K562 (cell line): Measurements from ENCODE around the gene SYT17. TPM values are rescaled to one million over a fixed set of nuclear protein-coding genes. Genes with fewer than 3 reads are reported as not detected.

Source experiments
- CAMTA2 ChIP-seq: fragments of 250-450 bp; sonication (Bioruptor Pico); conservative IDR thresholded peaks from 2 replicates; pipeline ENCODE4 v1.5.1; 2022
- CBX1 ChIP-seq: sonication (generic); IDR thresholded peaks from 2 replicates; pipeline ENCODE4 v1.6.1; 2016; ENCODE audit warnings: antibody characterized with exemption, low read depth, mild to moderate bottlenecking
- CBX3 ChIP-seq, 2 experiments: IDR thresholded peaks; 1 replicate in 1 of 2; 2 replicates in 1 of 2; pipeline ENCODE4 v1.6.1; 2012; ENCODE audit warnings: inconsistent platforms in 2 of 2, low read length in 2 of 2, borderline replicate concordance in 1 of 2, control low read depth in 1 of 2
- GABPA ChIP-seq: fragments of 200-800 bp; sonication (Bioruptor generic); conservative IDR thresholded peaks from 2 replicates; pipeline ENCODE4 v1.6.1; 2016; ENCODE audit warnings: low read depth, missing genetic modification characterization, missing compliant biosample characterization
- NBN ChIP-seq: fragments of 450-650 bp; IDR thresholded peaks from 2 replicates; pipeline ENCODE4 v1.6.1; 2016; ENCODE audit warnings: low read depth, mild to moderate bottlenecking
- NCOA4 ChIP-seq: fragments of 450-650 bp; IDR thresholded peaks from 2 replicates; pipeline ENCODE4 v1.6.1; 2018; ENCODE audit warnings: mild to moderate bottlenecking; ENCODE audit not compliant: partially characterized antibody
- REST ChIP-seq, 2 experiments: fragments of 450-650 bp; formaldehyde crosslinking in 1 of 2; IDR thresholded peaks; 2 replicates each; pipeline versions ENCODE4 v1.4.0 to v1.6.1; 2014 to 2020; ENCODE audit warnings: mild to moderate bottlenecking in 2 of 2, borderline replicate concordance in 1 of 2, low read depth in 1 of 2
- SIRT6 ChIP-seq: IDR thresholded peaks from one replicate; pipeline ENCODE4 v1.6.1; 2012; ENCODE audit warnings: low read depth, mild to moderate bottlenecking, control low read depth, inconsistent platforms, low read length, moderate library complexity
- YY1 ChIP-seq, 3 experiments: IDR thresholded peaks; 2 replicates each; pipeline ENCODE4 v1.6.1; 2011; ENCODE audit warnings: low read length in 2 of 3, mild to moderate bottlenecking in 2 of 3, moderate library complexity in 2 of 3, borderline replicate concordance in 1 of 3, control low read depth in 1 of 3, low read depth in 1 of 3; ENCODE audit not compliant: insufficient read depth in 3 of 3, insufficient replicate concordance in 2 of 3, control insufficient read depth in 1 of 3, insufficient read length in 1 of 3; ENCODE audit errors: extremely low read depth in 1 of 3
- ZBTB11 ChIP-seq, 3 experiments: fragments of 200-800 bp in 1 of 3; fragments of 250-450 bp in 1 of 3; fragments of 450-650 bp in 1 of 3; sonication (Bioruptor Pico) in 1 of 3; sonication (Bioruptor generic) in 1 of 3; formaldehyde crosslinking in 1 of 3; IDR thresholded peaks; 2 replicates each; pipeline versions ENCODE4 v1.6.1 to v1.8.0; 2016 to 2022; ENCODE audit warnings: mild to moderate bottlenecking in 2 of 3, missing genetic modification characterization in 2 of 3, missing compliant biosample characterization in 1 of 3, moderate library complexity in 1 of 3
- ZZZ3 ChIP-seq: fragments of 450-650 bp; IDR thresholded peaks from 2 replicates; pipeline ENCODE4 v1.6.1; 2016; ENCODE audit warnings: antibody characterized with exemption, mild to moderate bottlenecking, moderate library complexity
- polyA plus RNA-seq, 8 experiments: library from polyadenylated mRNA; depleted of rRNA in 4 of 8; stranded (reverse) in 5 of 8; unstranded in 3 of 8; fragments of >200 nt; fragmentation: Nextera tagmentation in 2 of 8; fragmentation: Illumina TruSeq in 1 of 8; extraction: Ambion mirVana in 2 of 8; extraction: Trizol in 1 of 8; gene quantifications; 2 replicates each; pipeline versions ENCODE4 v1.2.1 to v1.2.3, GENCODE V29; 2011 to 2014; ENCODE audit warnings: inconsistent platforms in 1 of 8, missing spikeins in 1 of 8
- total RNA-seq, 7 experiments: library from RNA; depleted of rRNA in 6 of 7; stranded (reverse); fragments of >200 nt in 6 of 7; fragmentation: Illumina TruSeq in 2 of 7; extraction: Trizol in 2 of 7; gene quantifications; 2 replicates each; pipeline versions ENCODE4 v1.2.1 to v1.2.3, GENCODE V29; 2011 to 2021; ENCODE audit warnings: low replicate concordance in 1 of 7
- TF ChIP-seq, protein P1 (sequence below): sonication (generic); formaldehyde crosslinking; IDR thresholded peaks from 2 replicates; pipeline ENCODE4 v1.9.0; 2022; ENCODE audit warnings: mild to moderate bottlenecking, missing genetic modification reagents

SYT17 gene
- total and polyA plus RNA-seq, 9 of the 15 experiments (the other 6 are each of a cell fraction or from before 2014, with no cell fraction given): not detected

GRCh38 chr16:19153876-19154275 lies 14.2 kb upstream of the SYT17 start (continued):
- TF ChIP-seq YY1 (IDR thresholded peaks at IDR 0.05; ENCODE audit: borderline replicate concordance in 1 of 3, control insufficient read depth in 1 of 3, extremely low read depth in 1 of 3, insufficient read depth in 3 of 3, insufficient read length in 1 of 3, insufficient replicate concordance in 2 of 3, low read depth in 1 of 3, low read length in 2 of 3) (peak in 1 of 3 experiments; percentile 30), NBN (no peak), CAMTA2 (CRISPR knock-in tag) (no peak), CBX1 (peak; percentile 69; the same call in 1 of the 2 replicates), ZZZ3 (no peak), REST (IDR thresholded peaks at IDR 0.05; ENCODE audit: borderline replicate concordance) (peak; percentile 31; the same call in 1 of the 2 replicates), REST (CRISPR knock-in tag; IDR thresholded peaks at IDR 0.05; ENCODE audit: low read depth) (no peak), GABPA (peak; percentile 54; the same call in 1 of the 2 replicates), ZBTB11 (CRISPR knock-in tag; IDR thresholded peaks at IDR 0.05) (peak in 2 of 3 experiments; percentile 88 to 97; a peak in 5 of 6 replicates), CBX3 (IDR thresholded peaks at IDR 0.05; ENCODE audit: borderline replicate concordance in 1 of 2, low read length in 2 of 2) (peak in 1 of 2 experiments; percentile 84; a peak in 1 of 3 replicates), SIRT6 (no peak), NCOA4 (no peak)
- TF ChIP-seq, protein P1, sequence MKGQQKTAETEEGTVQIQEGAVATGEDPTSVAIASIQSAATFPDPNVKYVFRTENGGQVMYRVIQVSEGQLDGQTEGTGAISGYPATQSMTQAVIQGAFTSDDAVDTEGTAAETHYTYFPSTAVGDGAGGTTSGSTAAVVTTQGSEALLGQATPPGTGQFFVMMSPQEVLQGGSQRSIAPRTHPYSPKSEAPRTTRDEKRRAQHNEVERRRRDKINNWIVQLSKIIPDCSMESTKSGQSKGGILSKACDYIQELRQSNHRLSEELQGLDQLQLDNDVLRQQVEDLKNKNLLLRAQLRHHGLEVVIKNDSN (CRISPR knock-in tag): peak; percentile 96
